ENCODE results near the gene NISCH.
"Not testable (repeated sequence)": the region's sequence is repeated elsewhere in the genome, so short reads cannot be mapped to it uniquely, and the experiment has no call there.

The NISCH gene

DNA sequence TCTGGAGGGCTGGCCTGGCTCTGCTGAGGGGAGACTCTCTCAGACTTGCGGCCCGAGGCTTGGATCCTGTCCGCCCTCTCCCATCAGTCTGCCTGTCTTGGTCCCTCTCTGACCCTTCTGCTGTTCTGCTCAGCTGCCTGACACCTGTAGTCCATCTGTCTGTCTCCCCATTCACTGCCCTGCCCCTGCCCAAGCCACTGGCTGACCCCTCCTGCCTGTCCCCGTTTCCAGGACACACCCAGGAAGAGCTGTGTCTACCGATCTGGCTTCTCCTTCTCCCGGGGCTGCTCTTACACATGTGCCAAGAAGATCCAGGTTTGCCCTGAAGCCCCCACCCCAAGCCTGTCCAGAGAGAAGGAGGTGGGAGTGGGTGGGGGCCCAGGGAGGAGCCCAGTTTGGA is 59.8 kb downstream of the NISCH start:
- no peak for DNase-seq

- DNase-seq, result no peak
Observed at GRCh38 chr3:52516509-52517195, 61.2 kb downstream of the NISCH start.

GRCh38 chr3:52517796-52518722 is 62.7 kb downstream of the NISCH start:
- no peak for DNase-seq

DNA sequence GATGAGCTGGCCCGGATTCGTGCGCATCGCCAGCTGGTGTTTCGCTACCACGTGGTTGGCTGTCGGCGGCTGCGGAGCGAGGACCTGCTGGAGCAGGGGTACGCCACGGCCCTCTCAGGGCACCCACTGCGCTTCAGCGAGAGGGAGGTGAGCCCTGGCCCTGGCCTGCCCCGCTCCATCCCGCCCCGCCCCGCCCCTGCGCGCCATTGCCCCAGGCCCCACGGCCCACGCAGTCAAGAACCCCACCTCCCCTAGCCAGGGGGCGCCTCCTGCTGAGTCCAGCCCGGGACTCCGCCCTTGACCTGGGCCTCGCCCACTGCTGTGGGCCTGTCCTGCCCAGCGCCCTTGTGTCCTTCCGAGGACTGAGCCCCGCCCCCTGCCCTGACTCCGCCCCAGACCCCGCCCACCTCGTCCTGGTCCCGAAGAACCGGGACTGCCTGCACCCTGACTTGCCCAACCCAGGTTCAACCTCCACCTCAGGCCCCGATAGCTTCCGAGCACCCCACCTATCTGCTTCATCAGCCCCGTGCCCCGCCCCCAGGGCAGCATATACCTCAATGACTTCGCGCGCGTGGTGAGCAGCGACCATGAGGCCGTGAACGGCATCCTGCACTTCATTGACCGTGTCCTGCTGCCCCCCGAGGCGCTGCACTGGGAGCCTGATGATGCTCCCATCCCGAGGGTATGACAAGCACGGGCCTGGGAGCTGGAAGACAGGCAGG is 63.5 kb downstream of the NISCH start:
- DNase-seq, result no peak

GRCh38 chr3:52519445-52520140 is 64.2 kb downstream of the NISCH start:
- no peak for DNase-seq

DNA sequence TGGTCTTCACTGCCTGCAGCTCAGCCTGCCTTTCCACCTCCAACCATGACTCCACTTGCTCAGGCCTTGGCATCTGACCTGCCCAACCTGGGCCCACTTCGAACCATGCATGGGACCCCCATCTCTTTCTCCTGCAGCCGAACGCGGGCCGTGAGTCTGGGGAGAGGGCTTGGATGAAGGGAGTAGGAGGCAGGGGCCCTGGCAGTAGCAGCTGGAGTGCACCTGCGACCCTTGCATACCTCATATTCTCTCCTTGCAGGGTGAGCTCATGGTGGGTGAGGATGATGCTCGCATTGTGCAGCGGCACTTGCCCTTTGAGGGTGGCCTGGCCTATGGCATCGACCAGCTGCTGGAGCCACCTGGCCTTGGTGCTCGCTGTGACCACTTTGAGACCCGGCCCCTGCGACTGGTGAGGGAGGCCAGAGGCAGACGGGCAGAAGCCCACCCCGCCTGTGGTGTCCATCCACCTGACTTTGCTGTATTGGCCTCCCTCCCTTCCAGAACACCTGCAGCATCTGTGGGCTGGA is 64.8 kb downstream of the NISCH start:
- no peak for DNase-seq

GRCh38 chr3:52520716-52521487 is 65.5 kb downstream of the NISCH start:
- no peak for DNase-seq

- DNase-seq, result no peak
Observed at GRCh38 chr3:52521488-52521824, 66.1 kb downstream of the NISCH start.

DNA sequence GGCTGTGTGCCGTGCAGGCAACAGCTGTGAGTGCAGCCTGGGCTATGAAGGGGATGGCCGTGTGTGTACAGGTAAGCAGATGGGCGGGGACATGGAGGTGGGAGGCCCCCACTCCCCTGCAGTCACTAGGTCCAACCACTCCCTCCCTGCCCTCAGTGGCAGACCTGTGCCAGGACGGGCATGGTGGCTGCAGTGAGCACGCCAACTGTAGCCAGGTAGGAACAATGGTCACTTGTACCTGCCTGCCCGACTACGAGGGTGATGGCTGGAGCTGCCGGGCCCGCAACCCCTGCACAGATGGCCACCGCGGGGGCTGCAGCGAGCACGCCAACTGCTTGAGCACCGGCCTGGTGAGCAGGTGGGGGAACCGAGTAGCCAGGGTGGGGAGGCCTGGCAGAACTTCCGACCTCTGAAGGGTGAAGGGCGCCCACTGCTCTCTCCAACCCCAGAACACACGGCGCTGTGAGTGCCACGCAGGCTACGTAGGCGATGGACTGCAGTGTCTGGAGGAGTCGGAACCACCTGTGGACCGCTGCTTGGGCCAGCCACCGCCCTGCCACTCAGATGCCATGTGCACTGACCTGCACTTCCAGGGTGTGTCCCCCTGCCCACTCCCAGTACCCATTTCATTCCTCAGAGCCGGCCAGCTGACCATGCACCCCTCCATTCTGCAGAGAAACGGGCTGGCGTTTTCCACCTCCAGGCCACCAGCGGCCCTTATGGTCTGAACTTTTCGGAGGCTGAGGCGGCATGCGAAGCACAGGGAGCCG is 66.7 kb downstream of the NISCH start:
- no peak for DNase-seq

DNA sequence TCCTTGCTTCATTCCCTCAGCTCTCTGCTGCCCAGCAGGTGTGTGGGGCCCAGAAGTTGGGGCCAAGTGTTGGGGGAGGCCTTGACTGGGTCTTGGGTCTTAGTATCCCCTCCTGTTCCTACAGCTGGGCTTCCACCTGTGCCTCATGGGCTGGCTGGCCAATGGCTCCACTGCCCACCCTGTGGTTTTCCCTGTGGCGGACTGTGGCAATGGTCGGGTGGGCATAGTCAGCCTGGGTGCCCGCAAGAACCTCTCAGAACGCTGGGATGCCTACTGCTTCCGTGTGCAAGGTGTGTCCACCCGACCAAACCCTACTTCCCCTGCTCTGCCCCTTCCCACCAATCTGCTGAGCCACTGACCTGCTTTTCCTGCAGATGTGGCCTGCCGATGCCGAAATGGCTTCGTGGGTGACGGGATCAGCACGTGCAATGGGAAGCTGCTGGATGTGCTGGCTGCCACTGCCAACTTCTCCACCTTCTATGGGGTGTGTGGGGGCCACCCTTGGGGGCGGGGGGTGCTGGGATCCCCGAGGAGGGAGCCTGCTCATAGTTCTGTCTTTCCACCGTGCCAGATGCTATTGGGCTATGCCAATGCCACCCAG is 67.3 kb downstream of the NISCH start:
- DNase-seq, result no peak

- DNase-seq, result no peak
Observed at GRCh38 chr3:52523386-52524257, 68.2 kb downstream of the NISCH start.

DNA sequence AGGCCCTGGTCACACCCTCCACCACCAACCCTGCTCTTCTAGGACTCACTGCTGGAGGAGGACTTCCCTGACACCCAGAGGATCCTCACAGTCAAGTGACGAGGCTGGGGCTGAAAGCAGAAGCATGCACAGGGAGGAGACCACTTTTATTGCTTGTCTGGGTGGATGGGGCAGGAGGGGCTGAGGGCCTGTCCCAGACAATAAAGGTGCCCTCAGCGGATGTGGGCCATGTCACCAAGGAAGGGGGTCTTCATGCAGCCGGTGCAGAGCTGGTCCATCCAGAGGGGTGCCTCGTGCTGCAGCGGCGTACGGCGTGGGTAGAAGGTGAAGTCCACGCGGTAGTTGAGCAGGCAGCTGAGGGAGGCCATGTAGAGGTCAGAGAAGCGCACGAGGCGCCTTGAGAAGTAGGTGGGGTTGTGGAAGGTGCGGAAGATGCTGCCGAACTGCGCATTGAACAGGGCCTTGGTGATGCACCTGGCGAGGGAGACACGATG is 68.9 kb downstream of the NISCH start:
- no peak for DNase-seq

DNA sequence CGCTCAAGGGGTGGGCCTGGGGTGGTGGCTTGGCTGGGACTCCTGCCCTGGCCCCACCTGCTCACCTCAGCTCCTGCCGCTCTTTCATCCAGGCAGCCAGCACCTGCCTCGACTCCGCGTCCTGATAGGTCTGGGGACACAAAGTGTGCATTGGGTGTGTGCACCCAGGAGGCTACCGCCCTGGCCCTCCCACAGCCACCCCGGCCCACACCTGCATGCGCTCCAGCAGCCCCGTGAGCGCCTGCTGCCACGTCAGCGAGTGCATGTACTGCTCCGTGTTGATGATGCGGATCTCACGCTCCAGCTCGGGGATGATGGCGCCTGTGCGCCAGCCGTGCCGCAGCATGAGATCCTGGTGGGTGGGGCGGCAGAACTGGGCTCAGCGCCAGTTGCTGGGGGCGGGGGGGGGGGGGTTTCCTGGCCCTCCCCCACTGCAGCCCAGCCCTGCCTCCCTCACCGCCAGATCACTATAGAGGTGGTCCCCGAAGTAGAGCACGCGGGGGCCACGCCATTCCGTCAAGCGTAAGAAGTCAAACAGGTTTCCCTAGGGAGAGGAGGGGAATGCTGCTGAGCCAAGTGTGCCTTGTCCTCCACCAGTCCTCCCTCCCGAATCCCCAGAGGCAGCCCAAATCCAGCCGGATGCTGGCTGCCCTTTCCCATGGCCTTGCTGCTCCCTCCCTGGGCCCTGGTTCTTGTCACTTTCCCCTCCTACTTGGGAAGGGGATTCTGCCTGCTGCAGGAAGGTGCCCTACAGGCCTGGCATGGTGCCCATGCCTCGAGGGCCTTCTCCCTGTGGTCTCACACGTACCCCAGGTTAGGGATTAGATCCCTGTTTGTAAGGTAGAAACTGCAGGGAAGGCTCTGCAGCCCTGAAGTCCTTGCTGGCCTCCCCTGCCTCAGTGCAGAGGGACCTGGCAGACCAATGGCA is 69.6 kb downstream of the NISCH start:
- no peak for DNase-seq

DNA sequence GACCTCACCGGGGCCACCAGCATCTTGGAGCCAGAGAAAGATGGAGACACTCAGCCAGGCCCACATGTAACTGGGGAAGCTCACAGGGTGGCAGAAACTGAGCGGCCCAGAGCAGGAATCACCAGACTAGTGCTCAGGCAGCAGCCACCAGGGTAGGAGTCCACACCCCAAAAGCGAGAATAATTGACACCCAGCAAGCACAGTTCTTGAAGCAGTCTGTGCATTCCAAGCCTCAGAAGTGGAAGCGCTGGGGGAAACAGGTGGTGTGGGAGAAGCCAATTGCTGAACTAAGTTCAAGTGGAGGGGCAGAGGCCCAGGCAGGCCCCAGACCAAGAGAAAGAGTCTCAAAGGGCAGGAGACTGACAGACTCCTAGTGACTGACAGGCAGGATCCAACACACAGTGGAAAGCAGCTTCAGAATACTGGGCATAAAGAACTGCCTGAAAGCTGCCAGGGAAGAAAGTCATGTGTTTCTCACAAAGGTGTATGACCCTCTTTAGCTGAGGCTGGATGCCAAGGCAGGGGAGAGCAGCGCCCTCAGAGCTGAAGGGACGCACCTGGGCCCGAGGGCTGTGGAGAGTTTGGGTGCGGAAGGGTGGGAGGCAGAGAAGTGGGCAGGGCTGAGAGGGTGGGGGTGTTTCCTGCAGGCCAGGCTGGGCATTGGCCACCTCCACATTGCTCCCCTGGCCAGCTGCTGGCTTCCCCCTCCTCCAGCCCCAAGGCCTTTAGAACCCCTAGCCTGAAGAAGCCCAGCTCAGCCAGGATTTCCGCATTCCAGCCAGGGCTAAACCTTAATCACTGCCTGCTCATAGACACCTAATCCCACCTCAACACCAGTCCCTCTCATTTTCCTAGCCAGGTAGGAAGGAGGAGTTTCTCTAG is 70.5 kb downstream of the NISCH start:
- no peak for DNase-seq

DNA sequence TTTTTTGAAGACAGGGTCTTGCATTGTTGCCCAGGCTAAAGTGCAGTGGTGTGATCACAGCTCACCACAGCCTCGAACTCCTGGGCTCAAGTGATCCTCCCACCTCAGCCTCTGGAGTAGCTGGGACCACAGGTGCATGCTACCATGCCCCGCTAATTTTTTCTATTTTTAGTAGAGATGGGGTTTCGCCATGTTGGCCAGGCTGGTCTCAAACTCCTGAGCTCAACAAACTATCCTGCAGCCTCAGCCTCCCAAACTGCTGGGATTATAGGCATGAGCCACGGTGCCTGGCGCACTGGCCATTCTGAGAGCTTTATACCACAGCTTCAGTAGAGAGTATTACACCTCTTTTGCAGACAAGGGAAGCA is 71.3 kb downstream of the NISCH start:
- not testable (repeated sequence) for DNase-seq

- no peak for DNase-seq
Observed at GRCh38 chr3:52527039-52527731, 71.8 kb downstream of the NISCH start.
